SU-DHL-6 (cell line): ENCODE data around the gene B3GNT8.

Source experiments
- CTCF ChIP-seq: fragments of 200-600 bp; sonication (generic); IDR thresholded peaks from one replicate; pipeline ENCODE4 v1.5.1; 2017; ENCODE audit warnings: antibody characterized with exemption, mild to moderate bottlenecking, low read length, moderate library complexity; ENCODE audit not compliant: insufficient read depth, poor library complexity, severe bottlenecking
- EZH2phosphoT487 ChIP-seq: fragments of 200-600 bp; sonication (generic), shearing (Covaris generic); conservative IDR thresholded peaks from 2 replicates; pipeline ENCODE4 v1.6.1; 2018; ENCODE audit warnings: mild to moderate bottlenecking, antibody characterized with exemption, low read length, moderate library complexity, mixed read lengths

DNA sequence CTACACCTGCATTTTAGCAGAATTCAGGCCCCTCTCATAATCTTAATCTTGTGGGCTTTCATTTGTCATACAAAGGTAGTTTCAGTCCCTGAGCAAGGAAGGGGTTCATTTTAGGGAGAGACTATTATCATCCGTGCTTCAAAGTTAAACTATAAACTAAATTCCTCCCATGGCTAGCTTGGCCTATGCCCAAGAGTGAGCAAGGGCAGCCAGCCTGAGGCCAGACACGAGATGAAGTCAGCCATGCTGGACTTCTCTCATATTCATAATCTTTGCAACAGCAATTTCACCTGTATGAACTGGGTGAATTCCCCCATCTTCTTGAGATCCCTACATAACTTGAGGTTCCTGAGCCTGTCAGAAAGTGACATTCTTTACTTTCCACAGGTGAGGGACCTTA, 28.8 kb upstream of the B3GNT8 start:
- TF ChIP-seq CTCF (no peak), EZH2phosphoT487 (no peak)
